ENCODE data around the gene TRIM14.
"Not testable (repeated sequence)": the region's sequence is repeated elsewhere in the genome, so short reads cannot be mapped to it uniquely, and the experiment has no call there.

The TRIM14 gene

DNA sequence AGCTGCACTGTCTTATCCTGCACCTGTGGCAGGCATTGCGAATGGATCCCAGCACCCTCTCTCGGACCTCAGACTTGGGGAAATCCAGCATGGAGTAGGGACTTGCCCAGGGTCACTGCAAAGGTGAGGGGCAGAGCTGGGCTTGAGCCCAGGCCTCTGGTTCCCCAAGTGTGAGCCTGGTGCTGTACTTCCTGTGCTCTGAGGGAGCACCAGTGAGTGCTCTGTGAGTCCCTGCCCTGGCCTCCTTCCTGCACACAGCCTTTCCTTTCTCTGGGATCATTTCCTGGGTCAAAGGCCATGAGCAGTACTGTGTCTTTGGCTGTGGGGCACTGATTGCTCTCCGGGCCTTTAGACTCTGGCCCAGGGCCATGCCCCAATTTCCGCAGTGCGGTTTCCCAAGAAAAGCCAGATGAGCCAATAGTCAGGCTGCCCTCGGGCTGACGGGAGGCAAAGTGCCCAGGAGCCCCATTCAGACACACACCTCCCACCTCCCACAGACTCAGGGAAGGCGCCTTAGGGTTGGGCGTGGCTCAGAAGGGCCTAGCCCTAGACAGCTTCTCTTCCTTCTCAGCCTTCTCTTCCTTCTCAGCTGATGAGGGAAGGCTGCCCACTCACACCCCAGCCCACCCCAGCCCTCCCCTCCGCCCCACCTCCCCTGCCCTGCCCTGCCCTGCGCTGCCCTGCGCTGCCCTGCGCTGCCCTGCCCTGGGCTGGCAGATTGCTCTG is 23.3 kb upstream of the TRIM14 start:
- DNase-seq (ENCODE audit: low spot score), result no peak

DNA sequence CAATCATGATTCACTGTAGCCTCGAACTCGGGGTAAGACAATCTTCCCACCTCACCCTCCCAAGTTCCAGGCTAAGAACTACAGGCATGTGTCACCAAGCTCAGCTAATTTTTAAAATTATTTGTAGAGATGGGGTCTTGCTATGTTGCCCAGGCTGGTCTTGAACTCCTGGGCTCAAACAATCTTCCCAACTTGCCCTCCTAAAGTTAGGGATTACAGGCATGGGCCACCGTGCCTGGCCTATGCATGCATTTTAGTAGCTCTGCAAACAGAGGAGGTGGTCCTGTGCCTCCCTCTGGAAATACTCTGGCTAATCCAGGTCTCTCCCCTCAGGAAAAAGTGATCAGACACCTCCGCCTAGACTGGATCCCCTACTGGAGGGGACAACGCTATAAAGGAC is 21.5 kb upstream of the TRIM14 start:
- no peak for DNase-seq (ENCODE audit: low spot score)

- DNase-seq (ENCODE audit: low spot score), result no peak
Observed at GRCh38 chr9:98136489-98136888, 17.5 kb upstream of the TRIM14 start.

- DNase-seq (ENCODE audit: low spot score), result peak; percentile 2
Observed at GRCh38 chr9:98135938-98136337, 16.9 kb upstream of the TRIM14 start.

GRCh38 chr9:98135558-98135934 is 16.5 kb upstream of the TRIM14 start:
- no peak for DNase-seq (ENCODE audit: low spot score)

- DNase-seq (ENCODE audit: low spot score), result no peak
Observed at GRCh38 chr9:98134702-98135557, 15.9 kb upstream of the TRIM14 start.

DNA sequence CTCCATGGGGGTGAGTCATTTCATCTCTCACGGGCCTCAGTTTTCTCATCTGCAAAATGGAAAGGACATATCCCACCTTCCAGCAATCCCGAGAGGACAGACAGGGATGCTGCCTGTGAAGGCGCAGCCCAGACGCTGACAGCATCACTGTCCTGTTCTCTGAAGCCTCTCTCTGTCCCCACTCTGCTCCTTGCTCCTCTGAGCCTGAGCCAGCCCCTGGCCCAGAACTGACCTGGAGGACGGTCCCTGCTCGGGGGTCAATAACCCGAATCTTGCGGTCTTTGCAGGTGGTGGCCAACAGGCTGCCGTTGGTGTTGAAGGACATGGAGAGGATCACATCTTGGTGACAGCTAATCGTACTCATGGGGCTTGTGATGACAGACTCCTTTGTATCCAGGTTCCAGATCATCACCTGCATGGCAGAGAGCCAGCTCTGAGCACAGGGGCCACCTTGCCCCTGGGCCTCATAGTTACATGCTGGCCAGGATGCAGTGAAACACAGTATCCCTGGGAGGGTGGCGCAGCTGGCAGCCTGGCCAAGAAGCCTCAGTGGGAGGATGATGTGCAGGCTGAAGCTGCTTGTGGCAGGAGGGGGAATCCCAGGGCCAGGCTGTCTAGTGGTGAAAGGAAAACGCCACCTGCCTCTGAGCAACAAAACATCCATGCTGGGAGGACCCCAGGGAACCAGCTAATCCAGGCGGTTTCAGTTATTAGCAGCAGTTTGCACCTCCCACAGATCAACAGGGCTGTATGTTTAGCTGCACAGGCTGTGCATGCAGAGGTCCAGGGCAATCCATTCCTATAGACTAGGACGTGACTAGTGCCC is 14.0 kb upstream of the TRIM14 start:
- DNase-seq (ENCODE audit: low spot score), result no peak

GRCh38 chr9:98132158-98132557 is 13.1 kb upstream of the TRIM14 start:
- DNase-seq (ENCODE audit: low spot score), result no peak

- DNase-seq (ENCODE audit: low spot score), result no peak
Observed at GRCh38 chr9:98130576-98131228, 11.7 kb upstream of the TRIM14 start.

GRCh38 chr9:98130060-98130459 is 11.0 kb upstream of the TRIM14 start:
- DNase-seq (ENCODE audit: low spot score), result not testable (repeated sequence)

DNA sequence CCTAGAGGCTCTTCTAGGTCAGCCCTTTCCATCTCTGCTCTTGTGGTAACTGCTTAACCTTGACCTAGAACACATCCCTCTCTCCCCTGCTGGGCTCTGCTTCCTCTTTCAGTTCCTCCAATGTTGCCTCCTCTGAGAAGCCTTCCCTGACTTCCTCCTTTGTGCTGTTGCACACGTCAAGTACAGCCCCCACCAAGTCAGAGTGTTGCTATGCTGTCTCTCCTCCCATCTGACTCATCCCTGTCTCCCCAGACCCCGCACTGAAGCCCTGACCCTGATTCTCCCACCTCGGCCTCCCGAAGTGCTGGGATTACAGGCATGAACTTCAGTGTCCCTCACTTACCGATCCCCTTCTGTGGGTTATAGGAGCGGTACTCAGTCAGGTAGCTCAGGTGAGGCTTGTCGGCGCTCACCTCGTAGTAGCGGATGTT is 10.4 kb upstream of the TRIM14 start:
- DNase-seq (ENCODE audit: low spot score), result no peak

GRCh38 chr9:98128316-98128715 is 9.3 kb upstream of the TRIM14 start:
- DNase-seq (ENCODE audit: low spot score), result no peak

DNA sequence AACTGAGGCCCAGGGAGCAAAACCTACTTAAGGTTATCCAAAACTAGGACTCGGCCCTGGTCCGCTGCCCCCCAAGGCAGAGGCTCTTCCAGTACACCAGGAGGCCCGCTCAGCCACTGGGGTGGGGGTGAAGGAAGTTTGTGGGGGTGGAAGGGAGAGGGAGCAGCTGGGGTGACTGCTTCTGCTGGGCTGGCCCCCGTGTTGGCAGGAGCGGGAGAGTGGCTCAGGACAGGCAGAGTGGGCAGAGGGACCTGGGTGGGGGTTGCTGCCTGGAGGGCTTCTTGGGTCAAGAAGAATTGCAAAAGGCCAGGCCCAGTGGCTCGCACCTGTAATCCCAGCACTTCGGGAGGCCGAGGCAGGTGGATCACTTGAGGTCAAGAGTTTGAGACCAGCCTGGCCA is 8.2 kb upstream of the TRIM14 start:
- no peak for DNase-seq (ENCODE audit: low spot score)

DNA sequence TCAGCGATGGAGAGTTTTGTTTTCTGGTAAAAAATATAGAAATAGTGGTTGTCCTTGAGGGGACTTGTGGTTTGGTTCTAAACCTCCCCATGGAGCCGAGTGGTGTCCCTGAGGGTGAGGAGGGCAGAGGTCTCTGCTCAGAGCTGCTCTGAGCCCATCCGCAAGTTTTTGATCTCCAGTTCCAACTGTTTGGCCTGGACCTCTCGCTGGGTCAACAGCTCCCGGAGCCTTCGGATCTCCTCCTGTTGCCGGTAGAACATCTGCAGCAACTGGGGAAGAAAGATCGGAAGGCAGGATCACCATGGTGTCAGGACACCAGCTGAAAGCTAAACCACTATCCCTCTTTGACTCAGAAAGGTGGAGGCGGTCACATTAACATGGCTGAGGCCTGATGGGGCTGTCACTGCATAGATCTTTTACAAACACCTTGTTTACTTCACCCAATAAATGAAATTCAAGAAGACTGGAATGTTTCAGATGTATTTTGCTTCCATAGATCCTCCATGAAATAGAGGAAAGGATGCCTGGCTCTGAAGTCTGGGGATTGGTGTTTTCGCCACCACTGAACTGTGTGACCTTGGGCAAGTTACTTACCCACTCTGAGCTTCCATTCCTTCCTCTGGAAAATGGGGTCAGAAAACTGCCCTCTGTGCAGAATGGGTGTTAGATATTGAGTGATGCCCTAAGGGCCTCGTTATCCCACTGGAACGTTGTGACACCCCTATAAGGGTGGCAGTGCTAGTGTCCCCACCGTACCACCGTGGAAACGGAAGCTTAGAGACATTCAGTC is 5.8 kb upstream of the TRIM14 start:
- DNase-seq (ENCODE audit: low spot score), result no peak

- not testable (repeated sequence) for DNase-seq (ENCODE audit: low spot score)
Observed at GRCh38 chr9:98124091-98124490, 5.1 kb upstream of the TRIM14 start.

- DNase-seq (ENCODE audit: low spot score), result peak; percentile 39
Observed at GRCh38 chr9:98121058-98121457, 2.0 kb upstream of the TRIM14 start.

- DNase-seq (ENCODE audit: low spot score), result no peak
Observed at GRCh38 chr9:98120476-98120875, 1.5 kb upstream of the TRIM14 start.

DNA sequence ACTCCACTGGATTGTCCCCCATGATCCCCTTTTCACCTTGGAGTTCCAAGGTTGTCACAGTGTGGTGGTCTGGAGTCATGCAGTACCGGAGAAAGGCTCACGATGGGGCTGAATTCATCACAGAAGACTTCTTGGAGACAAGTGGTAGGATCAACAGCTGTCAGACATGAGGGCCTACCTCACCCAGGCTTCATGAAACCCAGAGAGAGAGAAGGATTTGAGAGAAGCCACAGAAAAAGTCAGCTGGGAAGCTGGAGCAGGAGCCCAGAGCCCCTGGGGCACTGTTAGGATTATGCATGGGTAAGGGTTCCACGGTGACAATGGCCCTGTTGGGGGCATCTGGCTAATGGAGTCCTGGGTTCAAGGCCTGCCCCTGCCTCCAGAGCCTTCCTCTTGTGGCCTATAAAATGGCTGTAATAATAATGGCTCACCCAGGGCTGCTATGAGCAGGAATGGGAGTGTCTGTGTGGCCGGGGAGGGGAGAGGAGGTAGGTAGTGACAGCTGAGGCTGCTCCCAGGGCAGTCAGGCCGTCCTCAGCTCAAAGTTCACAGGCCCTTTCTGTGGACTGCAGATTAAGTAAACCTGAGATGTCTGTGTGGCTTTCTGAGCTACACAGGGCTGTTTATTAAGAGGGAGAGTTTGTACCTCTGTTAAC is 910 bp downstream of the TRIM14 start:
- DNase-seq (ENCODE audit: low spot score), result peak; percentile 32

DNA sequence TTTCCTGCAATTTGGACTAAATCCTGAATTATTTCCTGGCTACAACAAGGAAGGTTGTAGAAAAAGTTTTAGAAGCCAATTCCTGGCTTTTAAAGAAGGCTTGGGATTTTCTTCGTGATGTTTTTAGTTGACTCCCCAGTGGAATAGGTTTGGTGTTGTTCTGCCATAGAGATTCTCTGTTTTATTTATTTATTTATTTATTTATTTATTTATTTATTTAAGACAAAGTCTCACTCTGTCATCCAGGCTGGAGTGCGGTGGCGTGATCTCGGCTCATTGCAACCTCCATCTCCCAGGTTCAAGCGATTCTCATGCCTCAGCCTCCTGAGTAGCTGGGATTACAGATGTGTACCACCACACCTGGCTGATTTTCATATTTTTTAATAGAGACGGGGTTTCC is 1.9 kb downstream of the TRIM14 start:
- not testable (repeated sequence) for DNase-seq (ENCODE audit: low spot score)

GRCh38 chr9:98109052-98109451 is 10.0 kb downstream of the TRIM14 start:
- no peak for DNase-seq (ENCODE audit: low spot score)

All from GM03348 (cell line).